ENCODE results near the gene AMACR.
A peak's percentile ranks its signal among the peaks of the same experiment; 100 is the strongest.

DNA sequence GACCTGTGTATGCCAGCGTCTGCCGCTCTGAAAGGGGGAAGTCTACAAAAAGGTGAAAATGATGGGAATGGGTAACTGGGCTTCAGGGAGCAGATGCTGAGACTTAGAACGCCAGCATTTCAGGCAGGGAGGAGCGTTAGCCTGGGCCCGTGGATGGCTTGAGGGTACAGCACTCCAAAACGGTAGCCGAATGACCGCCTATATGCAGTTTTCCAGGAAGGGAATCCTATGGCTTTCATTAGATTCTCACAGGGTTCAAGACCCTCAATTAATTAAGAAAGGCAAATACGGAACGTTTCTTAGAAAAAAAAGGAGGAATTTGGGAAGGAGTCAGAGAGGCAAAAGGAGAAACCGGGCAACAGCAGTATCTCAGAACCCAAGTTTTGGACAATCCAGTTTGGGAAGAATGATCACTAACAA, 639 bp downstream of the AMACR start:
- TF ChIP-seq POLR2AphosphoS5 (IDR thresholded peaks at IDR 0.05): no peak
- TF ChIP-seq EZH2 (IDR thresholded peaks at IDR 0.05; ENCODE audit: borderline replicate concordance, insufficient read depth, low read length, poor library complexity, severe bottlenecking): no peak
- TF ChIP-seq, protein P1, sequence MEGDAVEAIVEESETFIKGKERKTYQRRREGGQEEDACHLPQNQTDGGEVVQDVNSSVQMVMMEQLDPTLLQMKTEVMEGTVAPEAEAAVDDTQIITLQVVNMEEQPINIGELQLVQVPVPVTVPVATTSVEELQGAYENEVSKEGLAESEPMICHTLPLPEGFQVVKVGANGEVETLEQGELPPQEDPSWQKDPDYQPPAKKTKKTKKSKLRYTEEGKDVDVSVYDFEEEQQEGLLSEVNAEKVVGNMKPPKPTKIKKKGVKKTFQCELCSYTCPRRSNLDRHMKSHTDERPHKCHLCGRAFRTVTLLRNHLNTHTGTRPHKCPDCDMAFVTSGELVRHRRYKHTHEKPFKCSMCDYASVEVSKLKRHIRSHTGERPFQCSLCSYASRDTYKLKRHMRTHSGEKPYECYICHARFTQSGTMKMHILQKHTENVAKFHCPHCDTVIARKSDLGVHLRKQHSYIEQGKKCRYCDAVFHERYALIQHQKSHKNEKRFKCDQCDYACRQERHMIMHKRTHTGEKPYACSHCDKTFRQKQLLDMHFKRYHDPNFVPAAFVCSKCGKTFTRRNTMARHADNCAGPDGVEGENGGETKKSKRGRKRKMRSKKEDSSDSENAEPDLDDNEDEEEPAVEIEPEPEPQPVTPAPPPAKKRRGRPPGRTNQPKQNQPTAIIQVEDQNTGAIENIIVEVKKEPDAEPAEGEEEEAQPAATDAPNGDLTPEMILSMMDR (IDR thresholded peaks at IDR 0.05; ENCODE audit: poor library complexity, severe bottlenecking): no peak
- TF ChIP-seq RAD21 (conservative IDR thresholded peaks at IDR 0.05): peak; percentile 5
- TF ChIP-seq EP300 (conservative IDR thresholded peaks at IDR 0.05; ENCODE audit: poor library complexity, severe bottlenecking): no peak
- TF ChIP-seq MXI1 (conservative IDR thresholded peaks at IDR 0.05; ENCODE audit: poor library complexity, severe bottlenecking): no peak
- TF ChIP-seq SMC3 (conservative IDR thresholded peaks at IDR 0.05; ENCODE audit: poor library complexity): no peak
